A204.1 (cell line): Measurements from ENCODE around the gene SLC29A3.

Source experiments
- FAIRE-seq: peaks from 2 replicates; lab custom pipeline; 2012; peaks lifted over from hg19 to GRCh38; lab: Jason Lieb, UNC

Gene SLC29A3

GRCh38 chr10:71393841-71394475 is 74.9 kb downstream of the SLC29A3 start:
- FAIRE-seq = no peak

- FAIRE-seq = no peak
Observed at GRCh38 chr10:71394926-71395562, 76.0 kb downstream of the SLC29A3 start.

GRCh38 chr10:71395621-71396020 is 76.6 kb downstream of the SLC29A3 start:
- no peak for FAIRE-seq

- FAIRE-seq = no peak
Observed at GRCh38 chr10:71396084-71396710, 77.1 kb downstream of the SLC29A3 start.

GRCh38 chr10:71396711-71397295 is 77.7 kb downstream of the SLC29A3 start, which contains the start of gene CDH23:
CDH23 (plus strand) TSS chr10:71396920; CDS start chr10:71439832, 42,912 bp downstream.
- FAIRE-seq = no peak

GRCh38 chr10:71397296-71398212 is 78.5 kb downstream of the SLC29A3 start:
- no peak for FAIRE-seq

- no peak for FAIRE-seq
Observed at GRCh38 chr10:71398976-71399375, 79.9 kb downstream of the SLC29A3 start.

- FAIRE-seq = no peak
Observed at GRCh38 chr10:71399946-71400345, 80.9 kb downstream of the SLC29A3 start.

GRCh38 chr10:71401056-71401455 is 82.0 kb downstream of the SLC29A3 start:
- no peak for FAIRE-seq

- FAIRE-seq = no peak
Observed at GRCh38 chr10:71402005-71402404, 82.9 kb downstream of the SLC29A3 start.

- FAIRE-seq = no peak
Observed at GRCh38 chr10:71404503-71405295, 85.6 kb downstream of the SLC29A3 start.

- FAIRE-seq = no peak
Observed at GRCh38 chr10:71406878-71407277, 87.8 kb downstream of the SLC29A3 start.

- FAIRE-seq = no peak
Observed at GRCh38 chr10:71408436-71409225, 89.6 kb downstream of the SLC29A3 start.

GRCh38 chr10:71409516-71410104 is 90.6 kb downstream of the SLC29A3 start:
- FAIRE-seq = no peak
